OCI-LY7 (cell line): ENCODE data around the gene WDR82. TPM values are rescaled to one million over a fixed set of nuclear protein-coding genes. Genes with fewer than 3 reads are reported as not detected.

Experiments
- BruUV-seq: library from RNA; stranded (reverse); fragments of 400-500 nt; replicated peaks from 2 replicates; lab custom pipeline; 2021; lab: Mats Ljungman, UMichigan
- CTCF ChIA-PET: fragments of 300-600 bp; sonication (Branson Sonifier 250); formaldehyde crosslinking; loops from one replicate; lab custom pipeline; 2022; ENCODE audit warnings: antibody characterized with exemption; ENCODE audit not compliant: unreplicated experiment; lab: Charles Lee
- POLR2A ChIA-PET: fragments of 300-600 bp; sonication (Branson Sonifier 250); formaldehyde crosslinking; loops from one replicate; lab custom pipeline; 2022; ENCODE audit warnings: antibody characterized with exemption; lab: Charles Lee
- DNase-seq: peaks from one replicate; pipeline ENCODE4 v3.0.0-alpha.2; 2015; ENCODE audit warnings: low spot score
- H2AFZ ChIP-seq: fragments of 200-600 bp; sonication (generic), shearing (Covaris generic); 2 replicates; pipeline ENCODE4 v1.6.1; 2014; ENCODE audit warnings: mild to moderate bottlenecking, antibody characterized with exemption, low read length, moderate library complexity
- H3K27ac ChIP-seq: fragments of 200-600 bp; sonication (generic); 2 replicates; pipeline ENCODE4 v1.5.1; 2014; ENCODE audit warnings: mixed run types, low read depth, mild to moderate bottlenecking, moderate library complexity, low read length, inconsistent platforms; ENCODE audit not compliant: poor library complexity, severe bottlenecking
- H3K36me3 ChIP-seq: fragments of 200-600 bp; sonication (generic); 2 replicates; pipeline ENCODE4 v1.6.1; 2014; ENCODE audit warnings: mild to moderate bottlenecking, antibody characterized with exemption, low read length, moderate library complexity, mixed read lengths; ENCODE audit not compliant: insufficient read depth
- H3K4me1 ChIP-seq: fragments of 200-600 bp; sonication (generic); 2 replicates; pipeline ENCODE4 v1.5.1; 2014; ENCODE audit warnings: mild to moderate bottlenecking, low read length; ENCODE audit not compliant: insufficient read depth, poor library complexity, severe bottlenecking
- H3K4me2 ChIP-seq: fragments of 200-600 bp; sonication (generic); 2 replicates; pipeline ENCODE4 v1.6.1; 2014; ENCODE audit warnings: mild to moderate bottlenecking, low read length
- H3K4me3 ChIP-seq: fragments of 200-600 bp; sonication (generic); 2 replicates; pipeline ENCODE4 v1.5.1; 2014; ENCODE audit warnings: mild to moderate bottlenecking, low read depth, low read length; ENCODE audit not compliant: poor library complexity, severe bottlenecking
- H3K79me2 ChIP-seq: fragments of 200-600 bp; sonication (generic); 2 replicates; pipeline ENCODE4 v1.6.1; 2016; ENCODE audit warnings: low read depth, mild to moderate bottlenecking, low read length, moderate library complexity, mixed read lengths; ENCODE audit not compliant: insufficient read depth
- H3K9me2 ChIP-seq: fragments of 200-600 bp; sonication (generic); 2 replicates; pipeline ENCODE4 v1.6.1; 2016; ENCODE audit warnings: mild to moderate bottlenecking, low read length, mixed read lengths; ENCODE audit not compliant: insufficient read depth
- H3K9me3 ChIP-seq: fragments of 200-600 bp; sonication (generic); 2 replicates; pipeline ENCODE4 v1.6.1; 2014; ENCODE audit warnings: mild to moderate bottlenecking, mixed run types, low read length, mixed read lengths
- H4K20me1 ChIP-seq: fragments of 200-600 bp; sonication (generic); 2 replicates; pipeline ENCODE4 v1.6.1; 2014; ENCODE audit warnings: mild to moderate bottlenecking, antibody characterized with exemption, low read length, moderate library complexity, mixed read lengths; ENCODE audit not compliant: insufficient read depth
- EZH2phosphoT487 ChIP-seq: fragments of 200-600 bp; sonication (generic); IDR thresholded peaks from 2 replicates; pipeline ENCODE4 v1.6.1; 2018; ENCODE audit warnings: low read depth, borderline replicate concordance, mild to moderate bottlenecking, mixed run types, antibody characterized with exemption, low read length, moderate library complexity, mixed read lengths
- intact Hi-C: fragments of 100-400 bp; cut with micrococcal nuclease; formaldehyde crosslinking; loops from one replicate; pipeline ENCODE4 v1.10.0; 2022; ENCODE audit not compliant: unreplicated experiment
- total RNA-seq, 2 experiments: library from RNA; depleted of rRNA in 1 of 2; stranded (reverse); fragments of >200 nt in 1 of 2; shearing (Covaris generic) in 1 of 2; gene quantifications; 2 replicates each; pipeline ENCODE4 v1.2.3, GENCODE V29; 2014 to 2022
- TF ChIP-seq, protein P1 (sequence below): fragments of 200-600 bp; sonication (generic); conservative IDR thresholded peaks from 2 replicates; pipeline ENCODE4 v1.5.1; 2014; ENCODE audit warnings: mild to moderate bottlenecking, antibody characterized with exemption, low read length, moderate library complexity, mixed read lengths

Gene WDR82
- total RNA-seq, 2 experiments from 2014 or later: 38.5 to 67.9 TPM

DNA sequence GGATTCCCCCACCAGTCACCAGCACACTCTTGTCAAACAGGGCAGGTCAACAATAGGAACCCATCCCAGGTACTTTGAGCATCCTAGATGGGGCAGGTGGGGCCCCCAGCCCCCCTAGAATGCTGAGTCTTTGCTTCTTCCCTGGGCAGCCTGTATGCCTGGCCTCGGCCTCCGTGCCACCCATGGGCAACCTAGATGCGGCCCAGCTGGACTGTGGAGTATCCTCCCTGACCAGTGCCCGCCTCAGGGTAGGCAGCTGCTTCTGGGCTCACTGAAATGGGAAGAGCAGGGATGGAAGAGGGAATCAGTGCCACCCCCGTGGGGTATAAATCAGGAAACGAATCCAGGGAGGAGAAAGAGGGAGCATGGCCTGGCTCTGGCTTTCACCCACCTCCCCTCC is 48.5 kb upstream of the WDR82 start:
- Histone ChIP-seq H3K4me3 (no peak overlapping the region), H3K27ac (no peak overlapping the region), H3K79me2 (no peaks in the 10 kb centered on the region), H3K9me2 (no peaks in the 10 kb centered on the region), H3K36me3 (no peaks in the 10 kb centered on the region), H4K20me1 (no peaks in the 10 kb centered on the region; the same call in 1 of the 2 replicates), H2AFZ (no peak overlapping the region), H3K9me3 (no peaks in the 10 kb centered on the region), H3K4me2 (no peak overlapping the region), H3K4me1 (no peaks in the 10 kb centered on the region)
- POLR2A ChIA-PET: interaction anchor here (1.4 kb wide), 1 partner anchor 21 kb away, joined by 3 read pairs; no protein-coding TSS in a partner anchor
- intact Hi-C loops: no loop called here
- CTCF ChIA-PET: no interaction called here
- BruUV-seq: no TSS peak
- no peak for DNase-seq
- TF ChIP-seq, protein P1, sequence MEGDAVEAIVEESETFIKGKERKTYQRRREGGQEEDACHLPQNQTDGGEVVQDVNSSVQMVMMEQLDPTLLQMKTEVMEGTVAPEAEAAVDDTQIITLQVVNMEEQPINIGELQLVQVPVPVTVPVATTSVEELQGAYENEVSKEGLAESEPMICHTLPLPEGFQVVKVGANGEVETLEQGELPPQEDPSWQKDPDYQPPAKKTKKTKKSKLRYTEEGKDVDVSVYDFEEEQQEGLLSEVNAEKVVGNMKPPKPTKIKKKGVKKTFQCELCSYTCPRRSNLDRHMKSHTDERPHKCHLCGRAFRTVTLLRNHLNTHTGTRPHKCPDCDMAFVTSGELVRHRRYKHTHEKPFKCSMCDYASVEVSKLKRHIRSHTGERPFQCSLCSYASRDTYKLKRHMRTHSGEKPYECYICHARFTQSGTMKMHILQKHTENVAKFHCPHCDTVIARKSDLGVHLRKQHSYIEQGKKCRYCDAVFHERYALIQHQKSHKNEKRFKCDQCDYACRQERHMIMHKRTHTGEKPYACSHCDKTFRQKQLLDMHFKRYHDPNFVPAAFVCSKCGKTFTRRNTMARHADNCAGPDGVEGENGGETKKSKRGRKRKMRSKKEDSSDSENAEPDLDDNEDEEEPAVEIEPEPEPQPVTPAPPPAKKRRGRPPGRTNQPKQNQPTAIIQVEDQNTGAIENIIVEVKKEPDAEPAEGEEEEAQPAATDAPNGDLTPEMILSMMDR: no peak
- no peak for TF ChIP-seq EZH2phosphoT487

DNA sequence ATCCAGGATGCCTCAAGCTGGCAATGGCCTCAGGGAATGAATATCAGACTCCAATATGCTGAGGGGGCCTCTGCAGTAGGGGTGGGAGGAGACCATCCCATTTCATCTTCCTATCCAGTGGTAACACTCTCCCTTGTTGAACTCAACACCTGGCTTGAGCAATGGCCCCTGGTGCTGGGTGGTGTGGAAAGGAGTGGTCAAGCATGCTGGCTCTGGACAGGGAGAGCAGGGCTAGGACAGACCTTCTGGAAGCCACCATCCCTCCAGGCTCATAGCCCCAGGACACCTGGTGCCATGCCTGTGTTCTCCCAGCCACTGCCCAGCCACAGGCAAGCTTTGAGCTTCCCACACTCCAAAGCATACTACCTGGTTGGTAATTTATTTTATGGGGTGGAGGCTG is 47.2 kb upstream of the WDR82 start:
- Histone ChIP-seq H3K9me2 (no peaks in the 10 kb centered on the region), H3K4me3 (no peak overlapping the region), H3K4me2 (no peak overlapping the region), H3K79me2 (no peaks in the 10 kb centered on the region), H3K27ac (no peak overlapping the region), H3K4me1 (no peaks in the 10 kb centered on the region), H3K9me3 (no peaks in the 10 kb centered on the region), H2AFZ (no peak overlapping the region), H4K20me1 (no peaks in the 10 kb centered on the region; the same call in 1 of the 2 replicates), H3K36me3 (no peaks in the 10 kb centered on the region)
- no peak for TF ChIP-seq EZH2phosphoT487
- TF ChIP-seq, protein P1: no peak
- POLR2A ChIA-PET: no interaction called here
- intact Hi-C loops: no loop called here
- BruUV-seq: no TSS peak
- CTCF ChIA-PET: no interaction called here
- DNase-seq: no peak

DNA sequence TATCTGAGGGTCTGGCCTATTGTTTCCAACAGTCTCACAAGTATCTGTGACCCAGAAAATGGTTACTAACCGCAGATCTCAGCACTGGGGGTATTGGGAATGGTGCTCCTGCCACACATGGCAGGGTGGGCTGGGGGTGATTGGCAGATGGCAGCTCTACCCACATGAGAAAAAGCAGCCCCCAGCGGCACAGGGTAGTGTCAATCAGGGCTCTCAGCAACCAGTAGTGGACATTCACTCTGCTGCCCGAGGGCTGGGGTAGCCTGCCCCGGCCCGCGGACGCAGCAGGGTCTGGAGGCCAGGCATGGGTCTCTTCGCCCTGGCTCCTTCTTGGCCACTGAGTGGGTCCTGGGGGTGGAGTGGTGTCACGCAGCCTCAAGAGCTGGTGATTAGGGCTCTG is 46.2 kb upstream of the WDR82 start:
- no peaks in the 10 kb centered on the region for H3K9me2 ChIP-seq
- H3K4me3 ChIP-seq: no peak overlapping the region
- no peaks in the 10 kb centered on the region for H3K9me3 ChIP-seq
- BruUV-seq: no TSS peak
- H3K36me3 ChIP-seq: no peaks in the 10 kb centered on the region
- H3K79me2 ChIP-seq: no peaks in the 10 kb centered on the region
- H3K27ac ChIP-seq: no peak overlapping the region
- H2AFZ ChIP-seq: no peak overlapping the region
- intact Hi-C loops: no loop called here
- no peak for DNase-seq
- no peak overlapping the region for H3K4me2 ChIP-seq
- POLR2A ChIA-PET: no interaction called here
- no peak for TF ChIP-seq EZH2phosphoT487
- TF ChIP-seq, protein P1: no peak
- no peaks in the 10 kb centered on the region for H3K4me1 ChIP-seq
- CTCF ChIA-PET: no interaction called here
- no peaks in the 10 kb centered on the region; the same call in 1 of the 2 replicates for H4K20me1 ChIP-seq
